H1 (cell line): ENCODE results near the gene OPHN1. TPM values are rescaled to one million over a fixed set of nuclear protein-coding genes. Genes with fewer than 3 reads are reported as not detected.

ENCODE experiments used
- CHD7 ChIP-seq: fragments of 300-600 bp; sonication (generic); IDR thresholded peaks from 2 replicates; pipeline ENCODE4 v1.7.1; 2012; ENCODE audit warnings: low read length, moderate library complexity, mild to moderate bottlenecking, inconsistent platforms; ENCODE audit not compliant: insufficient replicate concordance
- POU5F1 ChIP-seq: IDR thresholded peaks from 2 replicates; pipeline ENCODE4 v1.6.1; 2011; ENCODE audit warnings: low read depth, mild to moderate bottlenecking, low read length, moderate library complexity
- polyA plus RNA-seq, 7 experiments: library from polyadenylated mRNA; depleted of rRNA in 3 of 7; stranded (reverse) in 5 of 7; unstranded in 2 of 7; fragments of >200 nt in 5 of 7; fragments of 200-250 nt in 2 of 7; gene quantifications; 1 replicate in 5 of 7; 2 replicates in 1 of 7; 4 replicates in 1 of 7; pipeline versions ENCODE4 v1.2.1 to v1.2.3, GENCODE V29; 2011 to 2013; ENCODE audit warnings: missing spikeins in 2 of 7, mixed read lengths in 2 of 7
- total RNA-seq: library from RNA; stranded (reverse); fragmentation: NEBNext Ultra II Directional; extraction: Animal tissue kit (Norgen Biotek cat#: 25700); gene quantifications from 2 replicates; pipeline ENCODE4 v1.2.1, GENCODE V29; 2021

The OPHN1 gene
- total and polyA plus RNA-seq, 2 of the 8 experiments (the other 6 are each of a cell fraction or from before 2014, with no cell fraction given) = 1.2 to 3.5 TPM

GRCh38 chrX:68451720-68452119, 18.4 kb upstream of the OPHN1 start (continued):
- TF ChIP-seq CHD7 = no peak
- no peak for TF ChIP-seq POU5F1
